LNCaP clone FGC (cell line): Measurements from ENCODE around the gene BAZ2B.

Experiments used
- DNase-seq: peaks from one replicate; pipeline ENCODE4 v3.0.0-alpha.2; 2011; ENCODE audit warnings: low read depth
- H3K4me3 ChIP-seq: 2 replicates; pipeline ENCODE4 v1.5.1; 2011; ENCODE audit warnings: mild to moderate bottlenecking, low read depth, low read length, control low read depth
- CTCF ChIP-seq: IDR thresholded peaks from 2 replicates; pipeline ENCODE4 v1.5.1; 2012; ENCODE audit warnings: mild to moderate bottlenecking; ENCODE audit not compliant: control insufficient read depth, insufficient read depth; ENCODE audit errors: extremely low read depth

Gene BAZ2B

DNA sequence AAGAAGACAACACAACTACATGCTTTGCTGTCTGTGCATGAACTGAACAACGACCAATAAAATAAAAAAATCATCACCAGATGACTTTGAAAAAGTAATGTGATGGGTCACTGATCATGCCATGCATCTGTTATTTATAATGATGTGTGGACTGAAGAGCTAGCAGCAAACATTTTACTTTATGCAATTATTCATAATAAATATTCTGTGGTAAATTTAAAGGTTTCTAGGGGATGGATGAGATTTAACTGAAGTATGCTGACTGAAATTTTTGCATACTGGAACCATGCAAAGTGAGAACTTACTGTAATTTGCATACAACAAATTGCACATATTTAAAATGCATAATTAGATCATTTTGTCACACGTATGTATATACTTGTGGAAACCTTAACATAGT lies 31.3 kb upstream of the BAZ2B start:
- TF ChIP-seq CTCF = no peak
- H3K4me3 ChIP-seq = no peak overlapping the region
- DNase-seq = no peak

- H3K4me3 ChIP-seq = no peak overlapping the region
- no peak for TF ChIP-seq CTCF
- DNase-seq = no peak
Measured at GRCh38 chr2:159640176-159640575, 23.8 kb upstream of the BAZ2B start.

- no peak overlapping the region for H3K4me3 ChIP-seq
- TF ChIP-seq CTCF = no peak
- DNase-seq = no peak
Measured at GRCh38 chr2:159639712-159640111, 23.4 kb upstream of the BAZ2B start.

DNA sequence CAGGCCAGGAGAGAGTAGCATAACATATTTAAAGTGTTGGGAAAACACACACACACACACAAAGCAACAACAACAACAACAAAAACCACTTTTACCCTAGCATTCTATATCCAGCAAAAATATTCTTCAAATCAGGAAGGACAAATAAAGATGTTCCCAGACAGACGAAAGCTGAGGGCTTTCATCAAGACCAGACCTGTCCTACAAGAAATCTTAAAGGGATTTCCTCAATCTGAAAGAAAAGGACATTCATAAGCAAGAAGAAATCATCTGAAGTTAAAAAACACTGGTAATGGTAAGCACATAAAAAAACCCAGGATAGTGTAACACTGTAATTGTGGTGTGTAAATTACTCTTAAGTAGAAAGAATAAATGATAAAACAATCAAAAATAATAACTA lies 22.7 kb upstream of the BAZ2B start:
- no peak overlapping the region for H3K4me3 ChIP-seq
- no peak for DNase-seq
- no peak for TF ChIP-seq CTCF

- TF ChIP-seq CTCF = no peak
- DNase-seq = no peak
- H3K4me3 ChIP-seq = no peak overlapping the region
Measured at GRCh38 chr2:159637988-159638501, 21.7 kb upstream of the BAZ2B start.

DNA sequence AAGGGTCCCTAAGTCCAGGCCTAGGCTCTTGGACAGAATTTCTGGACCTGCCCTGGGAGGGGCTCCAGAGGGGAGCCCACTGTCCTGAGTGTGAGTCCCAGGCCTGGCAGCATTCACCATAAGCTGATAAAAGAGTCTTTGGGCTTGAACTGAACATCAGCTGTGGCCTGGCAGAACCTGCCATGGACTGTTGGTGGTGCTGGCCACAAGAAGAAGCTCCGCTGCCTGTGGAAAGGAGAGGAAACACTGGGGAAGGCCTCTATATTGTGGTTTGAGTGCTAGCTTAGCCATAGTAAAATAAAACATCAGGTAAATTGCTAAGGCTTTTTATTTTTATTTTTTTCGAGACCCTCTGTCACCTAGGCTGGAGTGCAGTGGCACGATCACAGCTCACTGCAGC lies 20.9 kb upstream of the BAZ2B start:
- no peak for TF ChIP-seq CTCF
- DNase-seq = no peak
- no peak overlapping the region for H3K4me3 ChIP-seq

DNA sequence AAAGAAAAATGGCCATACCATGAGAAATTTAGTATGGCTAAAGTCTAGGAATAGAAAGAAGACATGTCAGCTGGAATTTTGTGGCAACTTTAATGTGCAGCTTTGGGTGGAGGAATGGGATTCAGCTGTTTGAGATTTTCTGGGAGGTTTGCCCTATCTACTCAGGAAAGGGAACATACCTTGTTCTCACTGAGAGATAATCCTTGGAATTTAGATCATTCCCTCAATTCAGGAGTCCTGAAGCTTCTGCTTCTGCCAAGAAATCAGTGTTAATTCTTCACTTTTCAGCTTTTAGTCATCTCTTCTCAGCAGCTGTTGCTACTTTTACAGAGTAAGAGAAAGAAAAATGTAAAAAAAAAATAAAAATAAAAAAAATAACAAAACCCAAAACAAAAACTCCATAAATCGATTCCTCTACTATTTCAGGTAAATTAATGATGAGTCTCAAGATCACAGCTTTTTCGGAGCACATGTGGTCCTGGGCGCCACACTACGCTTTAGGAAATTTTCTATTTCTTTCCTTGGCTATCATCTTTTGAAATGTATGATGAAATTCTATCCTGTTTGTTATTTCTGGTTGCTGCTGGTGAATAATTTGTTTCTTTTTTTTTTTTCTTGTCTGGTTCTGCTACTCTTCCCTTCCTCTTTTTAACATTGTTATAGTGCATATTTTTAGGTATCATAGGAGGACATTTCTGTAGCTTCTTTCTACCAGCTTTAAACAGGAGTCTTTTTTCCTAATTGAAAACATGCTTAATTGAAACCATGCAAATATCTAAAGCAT lies 18.9 kb upstream of the BAZ2B start:
- no peak for TF ChIP-seq CTCF
- no peak overlapping the region for H3K4me3 ChIP-seq
- no peak for DNase-seq
